IMR-90 (cell line): ENCODE data around the gene AATF. TPM values are rescaled to one million over a fixed set of nuclear protein-coding genes. Genes with fewer than 3 reads are reported as not detected.

Source experiments
- ATAC-seq: fragments of 200-7000 bp; cut with Tn5 transposase; 2 replicates; pipeline ENCODE4 v1.9.1; 2020; ENCODE audit warnings: low read depth, mild to moderate bottlenecking, moderate library complexity
- BruUV-seq: library from RNA; stranded (reverse); fragments of 400-500 nt; replicated peaks from 2 replicates; lab custom pipeline; 2021; lab: Mats Ljungman, UMichigan
- CTCF ChIA-PET: fragments of 300-600 bp; formaldehyde crosslinking; extraction: SDS; loops from one replicate; lab custom pipeline; 2021; ENCODE audit warnings: antibody characterized with exemption; lab: Yijun Ruan, JAX
- POLR2A ChIA-PET: fragments of 300-600 bp; sonication (Branson Sonifier 250); formaldehyde crosslinking; loops from one replicate; lab custom pipeline; 2022; ENCODE audit warnings: antibody characterized with exemption; ENCODE audit not compliant: unreplicated experiment; lab: Charles Lee
- DNase-seq: peaks from one replicate; pipeline ENCODE4 v3.0.0; 2013
- H2AFZ ChIP-seq: replicated peaks from 2 replicates; pipeline ENCODE3; 2013; ENCODE audit warnings: low read length, mild to moderate bottlenecking; ENCODE audit not compliant: poor library complexity
- H2AK5ac ChIP-seq: 2 replicates; pipeline ENCODE4 v1.6.1; 2013; ENCODE audit warnings: low read depth, low read length, inconsistent platforms
- H2AK9ac ChIP-seq: replicated peaks from 2 replicates; pipeline ENCODE3; 2013; ENCODE audit warnings: mild to moderate bottlenecking, low read depth, low read length, moderate library complexity; ENCODE audit not compliant: poor library complexity
- H2BK120ac ChIP-seq: 2 replicates; pipeline ENCODE4 v1.6.1; 2013; ENCODE audit warnings: low read depth, low read length, inconsistent platforms
- H2BK15ac ChIP-seq: 3 replicates; pipeline ENCODE4 v1.6.1; 2013; ENCODE audit warnings: low read depth, low read length, inconsistent platforms
- H2BK20ac ChIP-seq: 2 replicates; pipeline ENCODE4 v1.6.1; 2013; ENCODE audit warnings: low read depth, mild to moderate bottlenecking, inconsistent platforms, low read length, moderate library complexity
- H2BK5ac ChIP-seq: 2 replicates; pipeline ENCODE4 v1.6.1; 2013; ENCODE audit warnings: mild to moderate bottlenecking, low read depth, low read length, inconsistent platforms; ENCODE audit not compliant: poor library complexity, severe bottlenecking
- H3K14ac ChIP-seq: replicated peaks from 2 replicates; pipeline ENCODE4 v1.6.1; 2013; ENCODE audit warnings: low read depth, low read length, inconsistent platforms
- H3K18ac ChIP-seq: 2 replicates; pipeline ENCODE4 v1.6.1; 2013; ENCODE audit warnings: low read depth, low read length, control low read depth
- H3K23ac ChIP-seq: 2 replicates; pipeline ENCODE4 v1.6.1; 2013; ENCODE audit warnings: low read depth, low read length, inconsistent platforms
- H3K27ac ChIP-seq: 2 replicates; pipeline ENCODE4 v1.5.1; 2013; ENCODE audit warnings: mild to moderate bottlenecking, control low read depth, low read length; ENCODE audit not compliant: insufficient read depth
- H3K27me3 ChIP-seq: 2 replicates; pipeline ENCODE4 v1.6.1; 2013; ENCODE audit warnings: low read length; ENCODE audit not compliant: control insufficient read depth, insufficient read depth
- H3K36me3 ChIP-seq: 2 replicates; pipeline ENCODE4 v1.6.1; 2013; ENCODE audit warnings: low read length, mixed read lengths; ENCODE audit not compliant: control insufficient read depth, insufficient read depth
- H3K4ac ChIP-seq: 2 replicates; pipeline ENCODE4 v1.6.1; 2013; ENCODE audit warnings: low read depth, low read length, inconsistent platforms
- H3K4me1 ChIP-seq: 2 replicates; pipeline ENCODE4 v1.6.1; 2013; ENCODE audit warnings: low read length, mixed read lengths; ENCODE audit not compliant: control insufficient read depth, insufficient read depth
- H3K4me2 ChIP-seq: 2 replicates; pipeline ENCODE4 v1.6.1; 2013; ENCODE audit warnings: low read depth, mild to moderate bottlenecking, control low read depth, low read length, moderate library complexity
- H3K4me3 ChIP-seq: 2 replicates; pipeline ENCODE4 v1.5.1; 2013; ENCODE audit warnings: low read depth, mild to moderate bottlenecking, control low read depth, low read length, moderate library complexity; ENCODE audit not compliant: insufficient read depth
- H3K56ac ChIP-seq: 2 replicates; pipeline ENCODE4 v1.6.1; 2013; ENCODE audit warnings: low read length, inconsistent platforms; ENCODE audit not compliant: insufficient read depth; ENCODE audit errors: extremely low read depth
- H3K79me1 ChIP-seq, 2 experiments: 2 replicates each; pipeline ENCODE4 v1.6.1; 2013; ENCODE audit warnings: low read length in 2 of 2, inconsistent platforms in 1 of 2, low read depth in 1 of 2
- H3K9ac ChIP-seq: 2 replicates; pipeline ENCODE4 v1.6.1; 2013; ENCODE audit warnings: low read depth, low read length, control low read depth
- H3K9me1 ChIP-seq: 2 replicates; pipeline ENCODE4 v1.6.1; 2013; ENCODE audit warnings: low read length, inconsistent platforms; ENCODE audit not compliant: insufficient read depth
- H3K9me3 ChIP-seq: 2 replicates; pipeline ENCODE4 v1.6.1; 2013; ENCODE audit warnings: low read length; ENCODE audit not compliant: control insufficient read depth, insufficient read depth
- H4K20me1 ChIP-seq: 2 replicates; pipeline ENCODE4 v1.6.1; 2013; ENCODE audit warnings: low read length, inconsistent platforms; ENCODE audit not compliant: insufficient read depth
- H4K5ac ChIP-seq: 2 replicates; pipeline ENCODE4 v1.6.1; 2013; ENCODE audit warnings: mild to moderate bottlenecking, low read depth, low read length, control low read depth
- H4K8ac ChIP-seq, 2 experiments: 2 replicates each; pipeline ENCODE4 v1.6.1; 2013; ENCODE audit warnings: low read depth in 2 of 2, low read length in 2 of 2, control low read depth in 1 of 2, inconsistent platforms in 1 of 2
- H4K91ac ChIP-seq: 2 replicates; pipeline ENCODE4 v1.6.1; 2013; ENCODE audit warnings: low read depth, low read length, inconsistent platforms; ENCODE audit not compliant: insufficient read depth
- MXI1 ChIP-seq: IDR thresholded peaks from 2 replicates; pipeline ENCODE4 v1.6.1; 2012; ENCODE audit warnings: low read depth, mild to moderate bottlenecking, low read length, moderate library complexity, borderline replicate concordance
- POLR2A ChIP-seq: IDR thresholded peaks from 2 replicates; pipeline ENCODE4 v1.6.1; 2012; ENCODE audit warnings: mild to moderate bottlenecking, low read depth, low read length
- WGBS, 2 experiments: methylation state at CpG; one replicate each; pipeline versions ENCODE4 v1.1.5 to v1.1.7; 2013; ENCODE audit warnings: missing lambda C conversion rate in 2 of 2; ENCODE audit not compliant: insufficient read length in 1 of 2; ENCODE audit errors: extremely low coverage in 2 of 2; 5-methylcytosine and 5-hydroxymethylcytosine counted together
- dilution Hi-C: fragments of 300-500 bp; cut with HindIII; formaldehyde crosslinking; loops from one replicate; pipeline ENCODE4 v1.14.3; 2018; ENCODE audit warnings: low sequenced_read_pairs; ENCODE audit not compliant: unreplicated experiment
- in situ Hi-C: fragments of 300-500 bp; cut with MboI; formaldehyde crosslinking; loops from 3 replicates; pipeline ENCODE4 v1.14.3; 2019; ENCODE audit warnings: low sequenced_read_pairs, inconsistent platforms, mixed read lengths
- intact Hi-C: fragments of 100-400 bp; cut with micrococcal nuclease; formaldehyde crosslinking; loops from 2 replicates; pipeline ENCODE4 v1.10.0; 2022
- polyA plus RNA-seq, 3 experiments: library from polyadenylated mRNA; depleted of rRNA; stranded (reverse); fragments of >200 nt; gene quantifications; 2 replicates each; pipeline ENCODE4 v1.2.3, GENCODE V29; 2012; ENCODE audit warnings: low replicate concordance in 1 of 3
- total RNA-seq: library from RNA; depleted of rRNA; stranded (reverse); fragments of >200 nt; gene quantifications from 2 replicates; pipeline ENCODE4 v1.2.3, GENCODE V29; 2012

AATF gene
- total and polyA plus RNA-seq, 2 of the 4 experiments (the other 2 are of a cell fraction): 21.0 to 34.8 TPM

DNA sequence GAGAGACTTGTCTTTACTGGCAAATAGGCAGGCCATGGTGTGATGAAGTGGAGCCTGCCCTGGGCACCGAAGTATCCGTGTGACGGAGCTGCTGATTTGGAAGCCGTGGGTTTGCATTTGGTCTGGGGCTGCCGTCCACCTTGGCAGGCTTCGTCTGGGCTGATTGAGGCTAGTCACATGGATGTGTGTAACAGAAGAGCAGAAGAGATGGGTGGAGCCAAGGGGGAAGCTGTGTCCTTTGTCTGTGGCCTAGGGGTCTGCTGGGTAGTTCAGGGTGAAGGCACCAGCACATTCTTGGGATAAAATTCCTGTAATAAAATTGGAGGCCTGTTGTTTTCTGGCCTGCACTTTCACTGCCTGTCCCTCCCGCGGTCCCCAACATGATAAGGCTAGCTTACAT lies 106.1 kb downstream of the AATF start:
- H3K4me1 ChIP-seq: no peaks in the 10 kb centered on the region; the same call in 1 of the 2 replicates
- no peak overlapping the region for H2AK5ac ChIP-seq
- H3K4me2 ChIP-seq: no peak overlapping the region
- H3K27ac ChIP-seq: no peak overlapping the region
- BruUV-seq: no TSS peak
- H2BK5ac ChIP-seq: no peak overlapping the region
- H3K56ac ChIP-seq: no peak overlapping the region
- no peak overlapping the region for H3K9ac ChIP-seq
- H4K91ac ChIP-seq: no peak overlapping the region
- no peak overlapping the region for H2BK20ac ChIP-seq
- no peaks in the 10 kb centered on the region; a peak in 1 of 4 replicates for H3K79me1 ChIP-seq
- H2AFZ ChIP-seq: no peak overlapping the region
- H2AK9ac ChIP-seq: no peak overlapping the region
- no peaks in the 10 kb centered on the region for H3K27me3 ChIP-seq
- ChIA-PET CTCF (no interaction called here), POLR2A (no interaction called here)
- H3K18ac ChIP-seq: no peak overlapping the region
- TF ChIP-seq POLR2A (no peak), MXI1 (no peak)
- DNase-seq (no peak), ATAC-seq (no peak)
- H2BK120ac ChIP-seq: no peak overlapping the region
- no CpG with 5 or more reads among the region's 8 CpGs for WGBS, 2 experiments
- H3K4me3 ChIP-seq: no peak overlapping the region
- no peak overlapping the region for H4K5ac ChIP-seq
- dilution Hi-C loops (loop anchor here (25.0 kb wide), 1 partner anchor 418 kb away; no protein-coding TSS in a partner anchor), intact Hi-C loops (no loop called here), in situ Hi-C loops (no loop called here)
- H3K14ac ChIP-seq: no peak overlapping the region
- no peak overlapping the region for H3K23ac ChIP-seq
- H3K4ac ChIP-seq: no peak overlapping the region
- H2BK15ac ChIP-seq: no peak overlapping the region
- H4K8ac ChIP-seq: no peak overlapping the region
- H4K20me1 ChIP-seq: no peaks in the 10 kb centered on the region; the same call in 1 of the 2 replicates
- H3K9me1 ChIP-seq: no peaks in the 10 kb centered on the region; the same call in 1 of the 2 replicates
- peaks cover 13% of the 10 kb centered on the region for H3K36me3 ChIP-seq
- no peaks in the 10 kb centered on the region for H3K9me3 ChIP-seq
